ENCODE data around the gene TTC28.
"Not testable (repeated sequence)": the region's sequence is repeated elsewhere in the genome, so short reads cannot be mapped to it uniquely, and the experiment has no call there.

Gene TTC28

GRCh38 chr22:28172892-28173670, 506.6 kb downstream of the TTC28 start:
- DNase-seq: no peak

GRCh38 chr22:28171712-28172111, 507.9 kb downstream of the TTC28 start:
- no peak for DNase-seq

- DNase-seq: no peak
Measured at GRCh38 chr22:28171115-28171514, 508.5 kb downstream of the TTC28 start.

GRCh38 chr22:28169314-28169713, 510.3 kb downstream of the TTC28 start:
- DNase-seq: not testable (repeated sequence)

- DNase-seq: no peak
Measured at GRCh38 chr22:28155808-28156207, 523.8 kb downstream of the TTC28 start.

- no peak for DNase-seq
Measured at GRCh38 chr22:28154861-28155260, 524.8 kb downstream of the TTC28 start.

GRCh38 chr22:28151151-28151816, 528.4 kb downstream of the TTC28 start:
- DNase-seq: no peak

- DNase-seq: no peak
Measured at GRCh38 chr22:28148816-28149465, 530.7 kb downstream of the TTC28 start.

- no peak for DNase-seq
Measured at GRCh38 chr22:28147401-28147800, 532.2 kb downstream of the TTC28 start.

- no peak for DNase-seq
Measured at GRCh38 chr22:28146401-28147314, 533.0 kb downstream of the TTC28 start.

GRCh38 chr22:28143961-28144745, 535.5 kb downstream of the TTC28 start:
- DNase-seq: no peak

- no peak for DNase-seq
Measured at GRCh38 chr22:28143241-28143865, 536.3 kb downstream of the TTC28 start.

- no peak for DNase-seq
Measured at GRCh38 chr22:28142361-28142961, 537.2 kb downstream of the TTC28 start.

- no peak for DNase-seq
Measured at GRCh38 chr22:28141614-28142013, 538.0 kb downstream of the TTC28 start.

- DNase-seq: no peak
Measured at GRCh38 chr22:28139961-28140360, 539.7 kb downstream of the TTC28 start.

- no peak for DNase-seq
Measured at GRCh38 chr22:28139516-28139915, 540.1 kb downstream of the TTC28 start.

- DNase-seq: no peak
Measured at GRCh38 chr22:28137036-28137435, 542.6 kb downstream of the TTC28 start.

- DNase-seq: no peak
Measured at GRCh38 chr22:28132466-28132865, 547.2 kb downstream of the TTC28 start.

- DNase-seq: no peak
Measured at GRCh38 chr22:28129319-28129962, 550.2 kb downstream of the TTC28 start.

- no peak for DNase-seq
Measured at GRCh38 chr22:28128827-28129226, 550.8 kb downstream of the TTC28 start.

- no peak for DNase-seq
Measured at GRCh38 chr22:28125799-28126198, 553.8 kb downstream of the TTC28 start.

All from right hindlimb (tissue), 1 donor.